NK-92 treated with Interleukin-12 subunit alpha and Interleukin-12 subunit beta, amount 100 ng/mL, for 24 hours (cell line): ENCODE results near the gene ATP6V0A1.

Experiments used
- DNase-seq: peaks from one replicate; lab custom pipeline; 2025; lab: John Stamatoyannopoulos, UW

Gene ATP6V0A1

DNA sequence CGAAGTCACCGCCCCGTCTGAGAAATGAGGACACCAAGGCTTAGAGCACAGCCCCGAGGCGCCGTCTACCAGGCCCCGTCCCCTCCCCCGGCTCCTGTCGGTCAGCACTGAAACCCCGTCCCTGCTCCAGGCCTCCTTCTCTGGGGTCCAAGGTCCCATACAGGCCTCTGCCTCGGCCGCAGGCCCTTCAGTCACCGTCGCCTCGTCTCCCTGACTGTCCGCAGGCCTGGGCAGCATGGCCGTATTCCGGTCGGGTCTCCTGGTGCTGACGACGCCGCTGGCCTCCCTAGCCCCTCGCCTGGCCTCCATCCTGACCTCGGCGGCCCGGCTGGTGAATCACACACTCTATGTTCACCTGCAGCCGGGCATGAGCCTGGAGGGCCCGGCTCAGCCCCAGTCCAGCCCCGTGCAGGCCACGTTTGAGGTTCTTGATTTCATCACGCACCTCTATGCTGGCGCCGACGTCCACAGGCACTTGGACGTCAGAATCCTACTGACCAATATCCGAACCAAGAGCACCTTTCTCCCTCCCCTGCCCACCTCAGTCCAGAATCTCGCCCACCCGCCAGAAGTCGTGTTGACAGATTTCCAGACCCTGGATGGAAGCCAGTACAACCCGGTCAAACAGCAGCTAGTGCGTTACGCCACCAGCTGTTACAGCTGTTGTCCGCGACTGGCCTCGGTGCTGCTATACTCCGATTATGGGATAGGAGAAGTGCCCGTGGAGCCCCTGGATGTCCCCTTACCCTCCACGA lies 103.9 kb downstream of the ATP6V0A1 start:
- DNase-seq: no peak

DNA sequence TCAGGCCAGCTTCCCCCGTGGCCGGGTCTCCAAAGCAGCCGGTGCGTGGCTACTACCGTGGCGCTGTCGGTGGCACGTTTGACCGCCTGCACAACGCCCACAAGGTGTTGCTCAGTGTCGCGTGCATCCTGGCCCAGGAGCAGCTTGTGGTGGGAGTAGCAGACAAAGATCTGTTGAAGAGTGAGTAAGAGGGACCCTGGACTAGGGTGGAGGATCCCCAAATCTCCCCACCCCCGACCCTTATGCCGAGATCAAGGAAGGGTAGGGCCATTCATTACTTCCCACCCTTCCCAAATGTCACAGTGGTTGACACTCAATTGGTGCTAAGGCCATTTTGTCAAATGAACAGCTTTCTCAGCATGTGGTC lies 104.4 kb downstream of the ATP6V0A1 start:
- DNase-seq: no peak

DNA sequence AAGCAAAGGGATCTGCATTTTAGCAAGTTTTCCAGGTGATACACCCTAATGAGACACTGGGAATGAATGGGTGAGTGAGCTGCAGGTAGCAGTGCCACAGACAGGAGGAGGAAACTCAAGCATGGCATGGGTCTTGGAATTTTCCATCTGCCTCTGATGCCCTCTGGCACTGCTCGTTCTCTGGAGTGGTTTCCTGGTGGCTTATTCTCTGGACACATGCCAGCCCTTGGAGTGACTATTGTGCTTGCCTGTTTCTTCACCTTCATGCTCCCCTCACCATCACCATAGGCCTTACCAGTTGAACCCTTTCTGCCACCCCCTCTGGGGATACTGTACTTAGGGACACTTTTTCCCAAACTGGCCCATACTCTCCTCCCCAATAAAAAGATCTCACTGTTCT lies 104.9 kb downstream of the ATP6V0A1 start:
- no peak for DNase-seq

GRCh38 chr17:42563950-42564349 lies 105.3 kb downstream of the ATP6V0A1 start:
- DNase-seq: no peak

GRCh38 chr17:42564815-42565522 lies 106.3 kb downstream of the ATP6V0A1 start:
- no peak for DNase-seq

- no peak for DNase-seq
Observed at GRCh38 chr17:42565523-42566214, 107.0 kb downstream of the ATP6V0A1 start.

GRCh38 chr17:42566215-42566882 lies 107.7 kb downstream of the ATP6V0A1 start:
- DNase-seq: no peak

GRCh38 chr17:42566883-42567573 lies 108.3 kb downstream of the ATP6V0A1 start, which contains the start of gene MLX:
TSS of gene MLX (plus strand) at chr17:42567100. CDS start at chr17:42567125, 25 bp downstream.
- DNase-seq: peak; percentile 92

DNA sequence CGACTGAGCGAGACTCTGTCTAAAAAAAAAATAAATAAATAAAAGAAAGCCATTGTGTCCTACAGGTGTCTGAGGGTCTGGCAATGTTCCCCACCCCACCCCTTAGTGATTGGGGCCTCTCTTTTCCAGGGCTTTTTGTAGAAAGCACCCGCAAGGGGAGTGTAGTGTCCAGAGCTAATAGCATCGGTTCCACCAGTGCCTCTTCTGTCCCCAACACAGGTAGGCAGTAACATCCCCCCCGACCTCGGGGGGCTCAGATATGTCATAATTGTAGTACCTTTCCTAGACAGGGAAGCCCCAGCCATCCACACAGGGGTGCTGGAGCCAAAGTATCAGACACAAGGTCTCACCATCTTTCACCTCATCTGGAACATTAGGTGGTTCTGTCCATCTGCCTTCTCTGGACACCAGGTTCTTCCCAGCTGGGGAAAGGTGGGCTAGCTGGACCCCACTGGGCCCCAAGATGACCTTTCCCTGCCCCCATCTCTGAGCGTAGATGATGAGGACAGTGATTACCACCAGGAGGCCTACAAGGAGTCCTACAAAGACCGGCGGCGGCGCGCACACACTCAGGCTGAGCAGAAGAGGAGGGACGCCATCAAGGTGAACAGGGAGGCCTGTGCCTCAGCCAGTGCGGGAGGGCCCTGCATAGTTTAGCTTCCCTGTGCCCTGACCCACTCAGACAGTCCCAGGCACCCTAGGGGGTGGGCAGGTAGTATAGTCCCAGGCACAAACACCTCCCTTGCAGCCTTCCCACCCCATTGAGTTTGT lies 109.8 kb downstream of the ATP6V0A1 start:
- DNase-seq: no peak

DNA sequence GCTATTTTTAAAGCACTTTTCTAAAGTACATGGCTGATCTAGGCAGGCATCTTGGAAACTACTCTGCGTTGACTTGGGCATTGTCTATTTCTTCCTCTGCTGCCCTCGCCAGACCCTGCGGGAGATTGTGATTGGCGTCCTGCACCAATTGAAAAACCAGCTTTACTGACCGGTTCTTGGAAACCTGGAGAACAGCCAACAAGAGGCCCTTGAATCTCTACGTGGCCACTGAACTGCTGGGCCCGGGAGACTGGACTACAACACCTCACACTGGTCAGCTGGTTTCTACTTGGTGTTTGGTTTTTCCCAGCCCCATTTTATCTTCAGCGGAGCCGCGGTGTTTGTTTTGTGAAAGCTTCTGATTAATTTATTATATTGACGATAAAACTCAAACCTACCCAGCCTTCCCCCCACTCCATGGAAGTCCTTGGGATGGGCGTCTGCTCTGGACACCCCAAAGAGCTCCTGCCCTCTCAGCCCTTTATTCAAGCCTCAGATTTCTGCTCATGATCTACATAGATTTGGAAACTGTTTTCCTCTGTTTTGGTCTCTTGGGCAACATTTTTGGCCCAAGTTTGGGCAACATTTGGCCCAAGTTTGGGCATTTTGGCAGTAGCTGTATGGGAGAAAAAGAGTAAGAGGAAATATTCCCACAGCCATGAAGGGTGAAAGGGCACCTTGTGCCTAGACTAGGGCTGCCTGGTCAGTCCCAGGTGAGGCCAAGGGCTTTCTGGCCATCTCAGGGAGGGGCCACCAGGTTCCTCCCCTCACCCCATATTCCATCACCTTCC lies 113.0 kb downstream of the ATP6V0A1 start:
- DNase-seq: no peak
